IMR-90 (cell line): ENCODE data around the gene COLEC11. TPM values are rescaled to one million over a fixed set of nuclear protein-coding genes. Genes with fewer than 3 reads are reported as not detected.
"Not testable (repeated sequence)": the region's sequence is repeated elsewhere in the genome, so short reads cannot be mapped to it uniquely, and the experiment has no call there.

Source experiments
- ATAC-seq: fragments of 200-7000 bp; cut with Tn5 transposase; 2 replicates; pipeline ENCODE4 v1.9.1; 2020; ENCODE audit warnings: low read depth, mild to moderate bottlenecking, moderate library complexity
- BruUV-seq: library from RNA; stranded (reverse); fragments of 400-500 nt; replicated peaks from 2 replicates; lab custom pipeline; 2021; lab: Mats Ljungman, UMichigan
- CTCF ChIA-PET: fragments of 300-600 bp; formaldehyde crosslinking; extraction: SDS; loops from one replicate; lab custom pipeline; 2021; ENCODE audit warnings: antibody characterized with exemption; lab: Yijun Ruan, JAX
- POLR2A ChIA-PET: fragments of 300-600 bp; sonication (Branson Sonifier 250); formaldehyde crosslinking; loops from one replicate; lab custom pipeline; 2022; ENCODE audit warnings: antibody characterized with exemption; ENCODE audit not compliant: unreplicated experiment; lab: Charles Lee
- DNase-seq: peaks from one replicate; pipeline ENCODE4 v3.0.0; 2013
- H2AFZ ChIP-seq: replicated peaks from 2 replicates; pipeline ENCODE3; 2013; ENCODE audit warnings: low read length, mild to moderate bottlenecking; ENCODE audit not compliant: poor library complexity
- H2AK5ac ChIP-seq: 2 replicates; pipeline ENCODE4 v1.6.1; 2013; ENCODE audit warnings: low read depth, low read length, inconsistent platforms
- H2AK9ac ChIP-seq: replicated peaks from 2 replicates; pipeline ENCODE3; 2013; ENCODE audit warnings: mild to moderate bottlenecking, low read depth, low read length, moderate library complexity; ENCODE audit not compliant: poor library complexity
- H2BK120ac ChIP-seq: 2 replicates; pipeline ENCODE4 v1.6.1; 2013; ENCODE audit warnings: low read depth, low read length, inconsistent platforms
- H2BK15ac ChIP-seq: 3 replicates; pipeline ENCODE4 v1.6.1; 2013; ENCODE audit warnings: low read depth, low read length, inconsistent platforms
- H2BK20ac ChIP-seq: 2 replicates; pipeline ENCODE4 v1.6.1; 2013; ENCODE audit warnings: low read depth, mild to moderate bottlenecking, inconsistent platforms, low read length, moderate library complexity
- H2BK5ac ChIP-seq: 2 replicates; pipeline ENCODE4 v1.6.1; 2013; ENCODE audit warnings: mild to moderate bottlenecking, low read depth, low read length, inconsistent platforms; ENCODE audit not compliant: poor library complexity, severe bottlenecking
- H3K14ac ChIP-seq: replicated peaks from 2 replicates; pipeline ENCODE4 v1.6.1; 2013; ENCODE audit warnings: low read depth, low read length, inconsistent platforms
- H3K18ac ChIP-seq: 2 replicates; pipeline ENCODE4 v1.6.1; 2013; ENCODE audit warnings: low read depth, low read length, control low read depth
- H3K23ac ChIP-seq: 2 replicates; pipeline ENCODE4 v1.6.1; 2013; ENCODE audit warnings: low read depth, low read length, inconsistent platforms
- H3K27ac ChIP-seq: 2 replicates; pipeline ENCODE4 v1.5.1; 2013; ENCODE audit warnings: mild to moderate bottlenecking, control low read depth, low read length; ENCODE audit not compliant: insufficient read depth
- H3K27me3 ChIP-seq: 2 replicates; pipeline ENCODE4 v1.6.1; 2013; ENCODE audit warnings: low read length; ENCODE audit not compliant: control insufficient read depth, insufficient read depth
- H3K36me3 ChIP-seq: 2 replicates; pipeline ENCODE4 v1.6.1; 2013; ENCODE audit warnings: low read length, mixed read lengths; ENCODE audit not compliant: control insufficient read depth, insufficient read depth
- H3K4ac ChIP-seq: 2 replicates; pipeline ENCODE4 v1.6.1; 2013; ENCODE audit warnings: low read depth, low read length, inconsistent platforms
- H3K4me1 ChIP-seq: 2 replicates; pipeline ENCODE4 v1.6.1; 2013; ENCODE audit warnings: low read length, mixed read lengths; ENCODE audit not compliant: control insufficient read depth, insufficient read depth
- H3K4me2 ChIP-seq: 2 replicates; pipeline ENCODE4 v1.6.1; 2013; ENCODE audit warnings: low read depth, mild to moderate bottlenecking, control low read depth, low read length, moderate library complexity
- H3K4me3 ChIP-seq: 2 replicates; pipeline ENCODE4 v1.5.1; 2013; ENCODE audit warnings: low read depth, mild to moderate bottlenecking, control low read depth, low read length, moderate library complexity; ENCODE audit not compliant: insufficient read depth
- H3K56ac ChIP-seq: 2 replicates; pipeline ENCODE4 v1.6.1; 2013; ENCODE audit warnings: low read length, inconsistent platforms; ENCODE audit not compliant: insufficient read depth; ENCODE audit errors: extremely low read depth
- H3K79me1 ChIP-seq, 2 experiments: 2 replicates each; pipeline ENCODE4 v1.6.1; 2013; ENCODE audit warnings: low read length in 2 of 2, inconsistent platforms in 1 of 2, low read depth in 1 of 2
- H3K9ac ChIP-seq: 2 replicates; pipeline ENCODE4 v1.6.1; 2013; ENCODE audit warnings: low read depth, low read length, control low read depth
- H3K9me1 ChIP-seq: 2 replicates; pipeline ENCODE4 v1.6.1; 2013; ENCODE audit warnings: low read length, inconsistent platforms; ENCODE audit not compliant: insufficient read depth
- H3K9me3 ChIP-seq: 2 replicates; pipeline ENCODE4 v1.6.1; 2013; ENCODE audit warnings: low read length; ENCODE audit not compliant: control insufficient read depth, insufficient read depth
- H4K20me1 ChIP-seq: 2 replicates; pipeline ENCODE4 v1.6.1; 2013; ENCODE audit warnings: low read length, inconsistent platforms; ENCODE audit not compliant: insufficient read depth
- H4K5ac ChIP-seq: 2 replicates; pipeline ENCODE4 v1.6.1; 2013; ENCODE audit warnings: mild to moderate bottlenecking, low read depth, low read length, control low read depth
- H4K8ac ChIP-seq, 2 experiments: 2 replicates each; pipeline ENCODE4 v1.6.1; 2013; ENCODE audit warnings: low read depth in 2 of 2, low read length in 2 of 2, control low read depth in 1 of 2, inconsistent platforms in 1 of 2
- H4K91ac ChIP-seq: 2 replicates; pipeline ENCODE4 v1.6.1; 2013; ENCODE audit warnings: low read depth, low read length, inconsistent platforms; ENCODE audit not compliant: insufficient read depth
- CHD1 ChIP-seq: IDR thresholded peaks from 2 replicates; pipeline ENCODE4 v1.6.1; 2012; ENCODE audit warnings: low read depth, low read length, improper control_type of control experiment
- FOS ChIP-seq: fragments of 150-350 bp; IDR thresholded peaks from 2 replicates; pipeline ENCODE4 v1.6.1; 2016; ENCODE audit warnings: low read depth, low read length
- WGBS, 2 experiments: methylation state at CpG; one replicate each; pipeline versions ENCODE4 v1.1.5 to v1.1.7; 2013; ENCODE audit warnings: missing lambda C conversion rate in 2 of 2; ENCODE audit not compliant: insufficient read length in 1 of 2; ENCODE audit errors: extremely low coverage in 2 of 2; 5-methylcytosine and 5-hydroxymethylcytosine counted together
- dilution Hi-C: fragments of 300-500 bp; cut with HindIII; formaldehyde crosslinking; loops from one replicate; pipeline ENCODE4 v1.14.3; 2018; ENCODE audit warnings: low sequenced_read_pairs; ENCODE audit not compliant: unreplicated experiment
- in situ Hi-C: fragments of 300-500 bp; cut with MboI; formaldehyde crosslinking; loops from 3 replicates; pipeline ENCODE4 v1.14.3; 2019; ENCODE audit warnings: low sequenced_read_pairs, inconsistent platforms, mixed read lengths
- intact Hi-C: fragments of 100-400 bp; cut with micrococcal nuclease; formaldehyde crosslinking; loops from 2 replicates; pipeline ENCODE4 v1.10.0; 2022
- polyA plus RNA-seq, 3 experiments: library from polyadenylated mRNA; depleted of rRNA; stranded (reverse); fragments of >200 nt; gene quantifications; 2 replicates each; pipeline ENCODE4 v1.2.3, GENCODE V29; 2012; ENCODE audit warnings: low replicate concordance in 1 of 3
- total RNA-seq: library from RNA; depleted of rRNA; stranded (reverse); fragments of >200 nt; gene quantifications from 2 replicates; pipeline ENCODE4 v1.2.3, GENCODE V29; 2012

The COLEC11 gene
- total and polyA plus RNA-seq, 2 of the 4 experiments (the other 2 are of a cell fraction) = under 0.01 to 0.24 TPM

DNA sequence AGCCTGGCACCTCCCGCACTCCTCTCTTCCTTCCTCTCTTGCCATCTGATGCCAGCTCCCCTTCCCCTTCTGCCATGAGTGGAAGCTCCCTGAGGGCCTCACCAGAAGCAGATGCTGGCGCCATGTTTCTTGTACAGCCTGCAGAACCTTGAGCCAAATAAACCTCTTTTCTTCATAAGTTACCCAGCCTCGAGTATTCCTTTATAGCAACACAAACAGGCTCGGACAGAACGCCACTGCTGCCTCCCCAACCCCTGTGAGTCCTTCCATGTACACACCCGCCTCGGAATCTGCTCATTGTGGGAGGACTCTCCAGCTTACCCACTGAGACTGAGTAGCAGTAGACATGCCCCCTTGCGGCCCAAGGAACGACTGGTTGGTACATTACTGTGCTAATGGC is 28.1 kb upstream of the COLEC11 start:
- Histone ChIP-seq H2BK120ac (no peak overlapping the region), H2BK20ac (no peak overlapping the region), H4K91ac (no peak overlapping the region), H3K4me1 (no peaks in the 10 kb centered on the region), H3K14ac (no peak overlapping the region), H4K8ac (no peak overlapping the region), H3K56ac (no peak overlapping the region), H3K27me3 (no peaks in the 10 kb centered on the region), H4K5ac (no peak overlapping the region), H2AK5ac (no peak overlapping the region), H3K9me1 (0 out of 2 replicates have a peak, but pooled peaks cover 3% of the 10 kb centered on the region), H3K4me2 (no peak overlapping the region), H3K4ac (no peak overlapping the region), H2AFZ (no peak overlapping the region), H3K4me3 (no peak overlapping the region), H3K9me3 (no peaks in the 10 kb centered on the region), H3K23ac (no peak overlapping the region), H4K20me1 (no peaks in the 10 kb centered on the region), H2BK15ac (no peak overlapping the region), H3K79me1 (no peaks in the 10 kb centered on the region; a peak in 1 of 4 replicates), H3K18ac (no peak overlapping the region), H2BK5ac (no peak overlapping the region), H3K36me3 (no peaks in the 10 kb centered on the region; the same call in 1 of the 2 replicates), H3K9ac (no peak overlapping the region), H3K27ac (no peak overlapping the region), H2AK9ac (no peak overlapping the region)
- CTCF ChIA-PET = no interaction called here
- TF ChIP-seq FOS = no peak
- TF ChIP-seq CHD1 = no peak
- WGBS, 2 experiments = 92% methylated on average over 4 of the region's 9 CpGs; no CpG with 5 or more reads in 1 of the 2 experiments
- in situ Hi-C loops (no loop called here), intact Hi-C loops (no loop called here), dilution Hi-C loops (no loop called here)
- DNase-seq (no peak), ATAC-seq (no peak)
- BruUV-seq = no TSS peak
- POLR2A ChIA-PET = no interaction called here

DNA sequence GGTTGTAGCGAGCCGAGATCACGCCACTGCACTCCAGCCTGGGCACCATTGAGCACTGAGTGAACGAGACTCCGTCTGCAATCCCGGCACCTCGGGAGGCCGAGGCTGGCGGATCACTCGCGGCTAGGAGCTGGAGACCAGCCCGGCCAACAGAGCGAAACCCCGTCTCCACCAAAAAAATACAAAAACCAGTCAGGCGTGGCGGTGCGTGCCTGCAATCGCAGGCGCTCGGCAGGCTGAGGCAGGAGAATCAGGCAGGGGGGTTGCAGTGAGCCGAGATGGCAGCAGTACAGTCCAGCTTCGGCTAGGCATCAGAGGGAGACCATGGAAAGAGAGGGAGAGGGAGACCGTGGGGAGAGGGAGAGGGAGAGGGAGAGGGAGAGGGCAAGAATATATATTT is 25.3 kb upstream of the COLEC11 start:
- H4K8ac ChIP-seq, H4K91ac ChIP-seq, H3K4ac ChIP-seq, H3K4me2 ChIP-seq, H3K9me1 ChIP-seq, BruUV-seq, H2BK15ac ChIP-seq, CTCF ChIA-PET, H3K79me1 ChIP-seq, H4K5ac ChIP-seq, intact Hi-C loops, H3K23ac ChIP-seq, H2AFZ ChIP-seq, H3K14ac ChIP-seq, H3K27me3 ChIP-seq, H2BK20ac ChIP-seq, H2BK5ac ChIP-seq, H3K4me3 ChIP-seq, H2AK9ac ChIP-seq, in situ Hi-C loops, dilution Hi-C loops, H3K27ac ChIP-seq, H4K20me1 ChIP-seq, H3K9me3 ChIP-seq, H3K9ac ChIP-seq, DNase-seq, H3K18ac ChIP-seq, H3K56ac ChIP-seq, H2BK120ac ChIP-seq, POLR2A ChIA-PET, H3K4me1 ChIP-seq, ATAC-seq, H3K36me3 ChIP-seq, H2AK5ac ChIP-seq: not testable (repeated sequence)
- no CpG with 5 or more reads among the region's 23 CpGs for WGBS, 2 experiments
